ENCODE measurements around the gene N4BP3. TPM values are rescaled to one million over a fixed set of nuclear protein-coding genes. Genes with fewer than 3 reads are reported as not detected.
A peak's percentile ranks its signal among the peaks of the same experiment; 100 is the strongest.

N4BP3 gene
- polyA plus RNA-seq, 1 donor from 2014 or later, result 10.1 TPM

GRCh38 chr5:178111925-178112324 lies 1.4 kb upstream of the N4BP3 start:
- Mint-ChIP-seq H3K4me3 (peak overlapping the region in 2 of 4 donors; percentile 68 to 92), H3K4me1 (peaks cover 23 to 41% (median 33%) of the 10 kb centered on the region in 3 donors), H3K27ac (peak overlapping the region in 1 of 3 donors; percentile 87), H3K36me3 (no peaks in the 10 kb centered on the region), H3K27me3 (no peaks in the 10 kb centered on the region), H3K9me3 (no peaks in the 10 kb centered on the region)

- Mint-ChIP-seq H3K4me3 (peak overlapping the region; percentile 85 to 95 (median 92)), H3K27ac (peak overlapping the region; percentile 87 to 91 (median 90)), H3K36me3 (no peaks in the 10 kb centered on the region), H3K9me3 (no peaks in the 10 kb centered on the region), H3K27me3 (no peaks in the 10 kb centered on the region), H3K4me1 (peaks cover 23 to 41% (median 35%) of the 10 kb centered on the region in 3 donors)
Measured at GRCh38 chr5:178112545-178112944, 787 bp upstream of the N4BP3 start.

- Mint-ChIP-seq H3K27me3 (peaks cover 1% of the 10 kb centered on the region), H3K9me3 (no peaks in the 10 kb centered on the region), H3K27ac (peak overlapping the region; percentile 90 to 99 (median 97)), H3K4me3 (peak overlapping the region; percentile 80 to 98 (median 93)), H3K4me1 (peaks cover 23 to 36% (median 27%) of the 10 kb centered on the region in 3 donors), H3K36me3 (no peaks in the 10 kb centered on the region)
Measured at GRCh38 chr5:178113841-178114324, 551 bp downstream of the N4BP3 start.

GRCh38 chr5:178114325-178115135 lies 1.2 kb downstream of the N4BP3 start:
- H3K36me3 Mint-ChIP-seq, result no peaks in the 10 kb centered on the region
- H3K27me3 Mint-ChIP-seq, result peaks cover 2% of the 10 kb centered on the region
- peak overlapping the region; percentile 80 to 98 (median 93) for H3K4me3 Mint-ChIP-seq
- peaks cover 23 to 37% (median 30%) of the 10 kb centered on the region in 3 donors for H3K4me1 Mint-ChIP-seq
- H3K27ac Mint-ChIP-seq, result peak overlapping the region; percentile 90 to 99 (median 97)
- H3K9me3 Mint-ChIP-seq, result no peaks in the 10 kb centered on the region

DNA sequence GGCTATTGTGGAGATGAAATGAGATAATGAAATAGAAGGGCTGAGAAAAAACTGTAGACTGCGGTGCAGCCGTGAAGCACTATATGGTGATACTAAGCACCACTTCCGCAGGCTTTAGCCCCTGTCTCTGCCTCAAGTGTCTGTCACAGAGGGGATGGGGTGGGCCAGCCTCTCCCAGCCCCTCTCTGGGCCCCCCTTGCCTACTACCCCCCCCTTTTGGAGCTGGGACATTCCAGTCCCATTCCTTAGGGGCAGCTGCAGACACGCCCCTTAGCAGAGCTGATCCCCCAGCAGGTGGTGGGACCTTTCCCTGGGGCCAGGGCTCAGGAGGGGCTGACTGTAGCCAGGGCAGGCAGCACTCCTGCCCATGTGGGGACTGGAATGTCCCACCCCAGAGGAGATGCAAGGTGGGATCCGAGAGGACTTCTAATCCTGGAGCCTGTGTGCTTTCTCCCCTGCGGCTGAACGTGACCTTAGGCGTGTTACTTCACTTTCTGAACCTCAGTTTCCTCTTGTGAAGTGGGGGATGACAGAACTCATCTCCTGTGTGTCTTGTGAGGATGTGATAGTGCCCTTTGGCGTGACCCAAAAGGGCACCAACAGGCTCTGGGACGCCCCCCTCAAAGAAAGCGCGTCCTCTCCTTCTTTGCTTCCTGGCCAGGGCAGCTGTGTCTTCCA lies 1.9 kb downstream of the N4BP3 start:
- Mint-ChIP-seq H3K4me3 (peak overlapping the region; percentile 80 to 98 (median 93)), H3K27ac (peak overlapping the region; percentile 90 to 99 (median 97)), H3K9me3 (no peaks in the 10 kb centered on the region), H3K27me3 (peaks cover 2% of the 10 kb centered on the region), H3K4me1 (peaks cover 23 to 36% (median 32%) of the 10 kb centered on the region in 3 donors), H3K36me3 (no peaks in the 10 kb centered on the region)

DNA sequence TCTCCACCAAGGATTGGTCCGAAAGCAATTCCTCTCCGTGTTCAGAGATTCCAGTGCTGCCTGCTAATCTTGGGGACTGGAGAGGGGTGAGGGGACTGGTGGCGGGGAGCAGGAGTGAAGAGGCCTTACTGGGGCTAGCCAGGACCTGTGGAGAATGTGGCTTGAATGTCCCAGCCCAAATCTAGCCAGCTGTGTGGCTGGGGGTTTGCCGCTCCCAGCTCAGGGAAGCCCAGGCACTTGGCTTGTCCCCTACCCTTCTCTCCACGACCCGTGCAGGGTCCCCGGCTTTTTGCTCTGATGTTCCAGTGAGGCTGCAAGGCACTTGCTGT lies 2.4 kb downstream of the N4BP3 start:
- peaks cover 25 to 33% (median 32%) of the 10 kb centered on the region in 3 donors for H3K4me1 Mint-ChIP-seq
- H3K4me3 Mint-ChIP-seq, result peak overlapping the region; percentile 80 to 98 (median 93)
- H3K27me3 Mint-ChIP-seq, result peaks cover 3% of the 10 kb centered on the region
- no peaks in the 10 kb centered on the region for H3K9me3 Mint-ChIP-seq
- peaks cover 1% of the 10 kb centered on the region for H3K36me3 Mint-ChIP-seq
- H3K27ac Mint-ChIP-seq, result peak overlapping the region; percentile 90 to 99 (median 97)

- H3K27me3 Mint-ChIP-seq, result peaks cover 4% of the 10 kb centered on the region
- H3K9me3 Mint-ChIP-seq, result no peaks in the 10 kb centered on the region
- H3K4me1 Mint-ChIP-seq, result peaks cover 30 to 36% (median 31%) of the 10 kb centered on the region in 3 donors
- peaks cover 2% of the 10 kb centered on the region for H3K36me3 Mint-ChIP-seq
- H3K27ac Mint-ChIP-seq, result peak overlapping the region; percentile 90 to 99 (median 97)
- peak overlapping the region; percentile 80 to 96 (median 92) for H3K4me3 Mint-ChIP-seq
Measured at GRCh38 chr5:178116143-178116885, 3.0 kb downstream of the N4BP3 start.

- Mint-ChIP-seq H3K9me3 (no peaks in the 10 kb centered on the region), H3K4me3 (peak overlapping the region; percentile 71 to 96 (median 80)), H3K4me1 (peaks cover 23 to 30% (median 29%) of the 10 kb centered on the region in 3 donors), H3K36me3 (peaks cover 2% of the 10 kb centered on the region), H3K27me3 (peaks cover 4% of the 10 kb centered on the region), H3K27ac (peak overlapping the region; percentile 80 to 96 (median 90))
Measured at GRCh38 chr5:178117923-178118701, 4.8 kb downstream of the N4BP3 start.

DNA sequence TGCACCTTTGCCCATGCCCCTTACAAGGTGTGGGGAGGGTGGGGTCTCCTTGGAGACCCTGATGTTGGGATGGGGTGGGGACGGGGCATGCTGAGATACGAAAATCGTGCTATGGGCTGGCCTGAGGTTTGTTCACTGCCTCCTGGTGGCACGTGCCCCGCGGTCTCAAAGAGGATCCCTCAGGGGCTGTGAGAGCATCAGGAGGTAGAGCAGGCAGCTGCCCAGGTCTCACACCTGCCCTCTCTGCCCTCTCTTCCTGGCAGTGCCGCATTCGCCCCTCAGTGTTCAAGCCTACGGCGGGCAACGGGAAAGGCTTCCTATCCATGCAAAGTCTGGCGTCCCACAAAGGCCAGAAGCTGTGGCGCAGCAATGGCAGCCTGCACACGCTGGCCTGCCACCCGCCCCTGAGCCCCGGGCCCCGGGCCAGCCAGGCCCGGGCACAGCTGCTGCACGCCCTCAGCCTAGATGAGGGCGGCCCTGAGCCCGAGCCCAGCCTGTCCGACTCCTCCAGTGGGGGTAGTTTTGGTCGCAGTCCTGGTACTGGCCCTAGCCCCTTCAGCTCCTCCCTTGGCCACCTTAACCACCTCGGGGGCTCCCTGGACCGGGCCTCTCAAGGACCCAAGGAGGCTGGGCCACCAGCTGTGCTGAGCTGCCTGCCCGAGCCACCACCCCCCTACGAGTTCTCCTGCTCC lies 6.7 kb downstream of the N4BP3 start:
- H3K4me3 Mint-ChIP-seq, result no peak overlapping the region
- H3K4me1 Mint-ChIP-seq, result peaks cover 19 to 28% (median 25%) of the 10 kb centered on the region in 3 donors
- no peaks in the 10 kb centered on the region for H3K9me3 Mint-ChIP-seq
- peak overlapping the region in 1 of 3 donors; percentile 90 for H3K27ac Mint-ChIP-seq
- H3K27me3 Mint-ChIP-seq, result peaks cover 4% of the 10 kb centered on the region
- peaks cover 2% of the 10 kb centered on the region for H3K36me3 Mint-ChIP-seq

DNA sequence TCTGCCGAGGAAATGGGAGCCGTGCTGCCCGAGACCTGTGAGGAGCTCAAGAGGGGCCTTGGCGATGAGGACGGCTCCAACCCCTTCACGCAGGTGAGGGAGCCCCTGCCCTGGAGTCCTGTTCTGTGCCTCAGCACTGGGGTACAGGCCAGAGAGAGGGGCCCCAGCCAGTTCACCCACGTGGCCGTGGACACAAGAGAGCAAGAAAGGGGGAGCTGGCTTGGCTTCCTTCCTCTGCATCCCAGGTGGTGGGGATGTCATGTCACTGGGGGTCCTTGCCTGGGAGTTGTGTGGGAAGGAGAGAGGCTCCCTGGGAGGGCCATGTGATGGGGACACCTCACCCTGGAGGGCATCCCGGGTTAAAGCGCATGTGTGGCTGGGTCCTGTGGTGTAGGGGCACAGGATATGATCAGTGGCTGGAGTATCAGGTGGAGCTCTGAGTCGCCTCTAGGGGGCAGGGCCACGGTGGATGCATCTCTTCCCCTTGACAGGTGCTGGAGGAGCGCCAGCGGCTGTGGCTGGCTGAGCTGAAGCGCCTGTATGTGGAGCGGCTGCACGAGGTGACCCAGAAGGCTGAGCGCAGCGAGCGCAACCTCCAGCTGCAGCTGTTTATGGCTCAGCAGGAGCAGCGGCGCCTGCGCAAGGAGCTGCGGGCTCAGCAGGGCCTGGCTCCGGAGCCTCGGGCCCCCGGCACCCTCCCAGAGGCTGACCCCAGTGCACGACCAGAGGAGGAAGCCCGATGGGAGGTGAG lies 7.5 kb downstream of the N4BP3 start:
- Mint-ChIP-seq H3K27me3 (peaks cover 4% of the 10 kb centered on the region), H3K9me3 (no peaks in the 10 kb centered on the region), H3K4me1 (peaks cover 14 to 24% (median 22%) of the 10 kb centered on the region in 3 donors), H3K4me3 (peak overlapping the region; percentile 46 to 91 (median 70)), H3K36me3 (peaks cover 3% of the 10 kb centered on the region), H3K27ac (peak overlapping the region; percentile 39 to 96 (median 87))

- Mint-ChIP-seq H3K36me3 (peaks cover 4% of the 10 kb centered on the region), H3K27ac (peak overlapping the region; percentile 39 to 96 (median 87)), H3K4me1 (peaks cover 13 to 21% (median 20%) of the 10 kb centered on the region in 3 donors), H3K27me3 (peaks cover 4% of the 10 kb centered on the region), H3K4me3 (peak overlapping the region; percentile 44 to 91 (median 74)), H3K9me3 (no peaks in the 10 kb centered on the region)
Measured at GRCh38 chr5:178121391-178122276, 8.3 kb downstream of the N4BP3 start.

GRCh38 chr5:178122346-178122745 lies 9.0 kb downstream of the N4BP3 start:
- Mint-ChIP-seq H3K27ac (peak overlapping the region in 1 of 3 donors; percentile 28), H3K36me3 (peaks cover 4% of the 10 kb centered on the region), H3K4me3 (no peak overlapping the region), H3K27me3 (peaks cover 4% of the 10 kb centered on the region), H3K4me1 (peaks cover 16 to 19% (median 18%) of the 10 kb centered on the region in 3 donors), H3K9me3 (no peaks in the 10 kb centered on the region)
